HG02798 (cell line): Measurements from ENCODE around the gene NFATC1.

Experiments used
- ATAC-seq: cut with Tn5 transposase; IDR thresholded peaks from one replicate; pipeline ENCODE4 v1.9.1; 2021; ENCODE audit warnings: mild to moderate bottlenecking; ENCODE audit not compliant: unreplicated experiment, poor library complexity

NFATC1 gene

GRCh38 chr18:79483971-79484491, 88.3 kb downstream of the NFATC1 start:
- no peak for ATAC-seq

- no peak for ATAC-seq
These were observed 89.2 kb downstream of the NFATC1 start for GRCh38 chr18:79484661-79485621.

- no peak for ATAC-seq
These were observed 90.1 kb downstream of the NFATC1 start for GRCh38 chr18:79485788-79486355.

GRCh38 chr18:79486356-79487182, 90.8 kb downstream of the NFATC1 start:
- no peak for ATAC-seq

GRCh38 chr18:79487183-79487800, 91.6 kb downstream of the NFATC1 start:
- ATAC-seq: no peak

- no peak for ATAC-seq
These were observed 92.1 kb downstream of the NFATC1 start for GRCh38 chr18:79487801-79488201.

GRCh38 chr18:79488311-79489050, 92.8 kb downstream of the NFATC1 start:
- ATAC-seq: no peak

GRCh38 chr18:79489051-79489898, 93.5 kb downstream of the NFATC1 start:
- no peak for ATAC-seq

- no peak for ATAC-seq
These were observed 94.3 kb downstream of the NFATC1 start for GRCh38 chr18:79489899-79490625.

GRCh38 chr18:79490626-79491041, 94.9 kb downstream of the NFATC1 start:
- ATAC-seq: no peak

GRCh38 chr18:79491081-79491551, 95.4 kb downstream of the NFATC1 start:
- ATAC-seq: no peak

- no peak for ATAC-seq
These were observed 97.6 kb downstream of the NFATC1 start for GRCh38 chr18:79493211-79493800.

- no peak for ATAC-seq
These were observed 98.1 kb downstream of the NFATC1 start for GRCh38 chr18:79493801-79494211.

GRCh38 chr18:79494936-79495335, 99.2 kb downstream of the NFATC1 start:
- no peak for ATAC-seq

- no peak for ATAC-seq
These were observed 99.9 kb downstream of the NFATC1 start for GRCh38 chr18:79495591-79496071.

- ATAC-seq: no peak
These were observed 100.7 kb downstream of the NFATC1 start for GRCh38 chr18:79496237-79496977.
